GM19397 (cell line): ENCODE data around the gene SLC9A3.

ENCODE experiments used
- ATAC-seq: cut with Tn5 transposase; IDR thresholded peaks from one replicate; pipeline ENCODE4 v1.9.1; 2021; ENCODE audit warnings: mild to moderate bottlenecking, moderate library complexity; ENCODE audit not compliant: unreplicated experiment

Gene SLC9A3

GRCh38 chr5:421287-421880 is 102.9 kb downstream of the SLC9A3 start:
- ATAC-seq: no peak

GRCh38 chr5:420632-421286 is 103.5 kb downstream of the SLC9A3 start:
- no peak for ATAC-seq
